ENCODE measurements around the gene IL1RAP.

DNA sequence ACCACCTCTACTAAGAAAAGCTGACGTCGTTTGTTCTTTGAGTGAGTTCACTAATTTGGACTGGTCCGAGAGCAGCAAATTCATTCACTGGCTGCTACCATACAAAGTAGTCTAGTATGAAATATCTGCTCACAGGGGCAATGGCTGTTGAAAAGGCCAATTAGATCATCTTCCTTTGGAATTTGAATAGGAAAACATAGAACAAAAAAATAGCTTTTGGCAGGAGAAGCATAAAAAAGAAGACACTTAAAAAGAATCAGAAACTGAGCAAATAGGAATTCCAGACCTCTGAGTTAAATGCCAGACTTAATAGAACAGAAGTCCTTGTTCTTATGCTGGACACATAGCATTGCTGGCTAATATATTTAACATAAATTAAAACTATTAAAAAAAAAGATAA lies 159.3 kb downstream of the IL1RAP start:
- TF ChIP-seq, protein P1, sequence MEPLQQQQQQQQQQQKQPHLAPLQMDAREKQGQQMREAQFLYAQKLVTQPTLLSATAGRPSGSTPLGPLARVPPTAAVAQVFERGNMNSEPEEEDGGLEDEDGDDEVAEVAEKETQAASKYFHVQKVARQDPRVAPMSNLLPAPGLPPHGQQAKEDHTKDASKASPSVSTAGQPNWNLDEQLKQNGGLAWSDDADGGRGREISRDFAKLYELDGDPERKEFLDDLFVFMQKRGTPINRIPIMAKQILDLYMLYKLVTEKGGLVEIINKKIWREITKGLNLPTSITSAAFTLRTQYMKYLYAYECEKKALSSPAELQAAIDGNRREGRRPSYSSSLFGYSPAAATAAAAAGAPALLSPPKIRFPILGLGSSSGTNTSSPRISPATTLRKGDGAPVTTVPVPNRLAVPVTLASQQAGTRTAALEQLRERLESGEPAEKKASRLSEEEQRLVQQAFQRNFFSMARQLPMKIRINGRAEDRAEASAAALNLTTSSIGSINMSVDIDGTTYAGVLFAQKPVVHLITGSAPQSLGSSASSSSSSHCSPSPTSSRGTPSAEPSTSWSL (CRISPR knock-in tag; IDR thresholded peaks at IDR 0.05; ENCODE audit: borderline replicate concordance), result no peak
- TF ChIP-seq, protein P2, sequence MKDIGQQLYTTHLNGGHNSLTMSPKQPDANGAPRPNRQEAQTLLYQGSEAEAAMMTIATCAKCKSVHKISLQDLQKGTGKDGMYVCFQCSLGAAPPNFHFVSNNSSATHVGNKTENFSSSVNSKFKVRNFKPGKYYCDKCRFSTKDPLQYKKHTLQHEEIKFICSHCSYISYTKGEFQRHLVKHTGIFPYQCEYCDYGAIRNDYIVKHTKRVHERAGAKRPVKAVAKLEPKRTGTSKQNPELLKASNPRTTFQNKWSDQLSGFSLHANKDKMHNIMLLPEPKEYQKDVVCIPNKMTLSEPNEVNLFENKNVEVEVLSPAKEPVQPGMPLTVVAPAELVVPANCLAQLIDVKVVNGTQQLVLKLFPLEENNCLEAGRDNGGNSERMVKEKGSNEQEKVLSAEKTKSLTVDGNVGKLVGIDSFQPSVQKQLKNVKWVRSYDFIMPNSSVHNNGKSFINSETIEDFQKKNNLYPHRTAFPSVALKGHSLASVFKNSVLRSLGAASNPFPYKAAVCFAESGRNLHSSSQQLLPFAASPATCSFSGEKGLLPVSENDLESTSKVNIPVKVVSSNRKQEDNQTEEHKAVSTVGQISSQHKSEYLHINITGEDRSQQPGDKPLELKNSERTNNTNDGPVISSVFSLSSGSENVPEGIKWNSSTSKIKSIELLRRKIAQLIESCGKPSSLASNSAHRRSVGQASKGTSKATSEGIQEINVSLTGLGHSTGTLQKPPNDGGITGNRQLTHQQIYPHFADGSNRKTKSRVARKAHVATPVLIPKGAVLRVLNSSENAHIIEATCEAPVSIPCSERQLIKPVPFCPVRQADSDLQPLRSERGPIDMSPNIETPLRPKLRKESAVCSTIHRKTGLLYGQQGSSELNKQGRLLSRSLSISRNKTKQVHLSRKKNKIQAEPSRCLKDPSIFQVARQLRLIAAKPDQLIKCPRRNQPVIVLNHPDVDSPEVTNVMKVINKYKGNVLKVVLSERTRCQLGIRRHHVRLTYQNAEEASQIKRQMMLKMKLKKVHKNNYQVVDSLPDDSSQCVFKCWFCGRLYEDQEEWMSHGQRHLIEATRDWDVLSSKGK (CRISPR knock-in tag; IDR thresholded peaks at IDR 0.05), result no peak
- TF ChIP-seq FOXP1 (CRISPR knock-in tag; IDR thresholded peaks at IDR 0.05), result no peak
- TF ChIP-seq, protein P3, sequence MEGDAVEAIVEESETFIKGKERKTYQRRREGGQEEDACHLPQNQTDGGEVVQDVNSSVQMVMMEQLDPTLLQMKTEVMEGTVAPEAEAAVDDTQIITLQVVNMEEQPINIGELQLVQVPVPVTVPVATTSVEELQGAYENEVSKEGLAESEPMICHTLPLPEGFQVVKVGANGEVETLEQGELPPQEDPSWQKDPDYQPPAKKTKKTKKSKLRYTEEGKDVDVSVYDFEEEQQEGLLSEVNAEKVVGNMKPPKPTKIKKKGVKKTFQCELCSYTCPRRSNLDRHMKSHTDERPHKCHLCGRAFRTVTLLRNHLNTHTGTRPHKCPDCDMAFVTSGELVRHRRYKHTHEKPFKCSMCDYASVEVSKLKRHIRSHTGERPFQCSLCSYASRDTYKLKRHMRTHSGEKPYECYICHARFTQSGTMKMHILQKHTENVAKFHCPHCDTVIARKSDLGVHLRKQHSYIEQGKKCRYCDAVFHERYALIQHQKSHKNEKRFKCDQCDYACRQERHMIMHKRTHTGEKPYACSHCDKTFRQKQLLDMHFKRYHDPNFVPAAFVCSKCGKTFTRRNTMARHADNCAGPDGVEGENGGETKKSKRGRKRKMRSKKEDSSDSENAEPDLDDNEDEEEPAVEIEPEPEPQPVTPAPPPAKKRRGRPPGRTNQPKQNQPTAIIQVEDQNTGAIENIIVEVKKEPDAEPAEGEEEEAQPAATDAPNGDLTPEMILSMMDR (IDR thresholded peaks at IDR 0.05 in 2 of 3, conservative IDR thresholded peaks at IDR 0.05 in 1 of 3; ENCODE audit: insufficient read depth in 2 of 3, low read depth in 1 of 3, low read length in 3 of 3), result no peak
- TF ChIP-seq ZNF274 (IDR thresholded peaks at IDR 0.05; ENCODE audit: borderline replicate concordance, low read depth, low read length), result no peak
- TF ChIP-seq, protein P4, sequence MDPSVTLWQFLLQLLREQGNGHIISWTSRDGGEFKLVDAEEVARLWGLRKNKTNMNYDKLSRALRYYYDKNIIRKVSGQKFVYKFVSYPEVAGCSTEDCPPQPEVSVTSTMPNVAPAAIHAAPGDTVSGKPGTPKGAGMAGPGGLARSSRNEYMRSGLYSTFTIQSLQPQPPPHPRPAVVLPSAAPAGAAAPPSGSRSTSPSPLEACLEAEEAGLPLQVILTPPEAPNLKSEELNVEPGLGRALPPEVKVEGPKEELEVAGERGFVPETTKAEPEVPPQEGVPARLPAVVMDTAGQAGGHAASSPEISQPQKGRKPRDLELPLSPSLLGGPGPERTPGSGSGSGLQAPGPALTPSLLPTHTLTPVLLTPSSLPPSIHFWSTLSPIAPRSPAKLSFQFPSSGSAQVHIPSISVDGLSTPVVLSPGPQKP (CRISPR knock-in tag; IDR thresholded peaks at IDR 0.05), result no peak
- TF ChIP-seq PHF8 (IDR thresholded peaks at IDR 0.05; ENCODE audit: borderline replicate concordance, low read length), result no peak
